Eye (tissue), 1 donor: Measurements from ENCODE around the gene SORCS1.
"Not testable (repeated sequence)": the region's sequence is repeated elsewhere in the genome, so short reads cannot be mapped to it uniquely, and the experiment has no call there.

Source experiments
- DNase-seq: peaks from one replicate; pipeline ENCODE4 v3.0.0-alpha.2; 2015

SORCS1 gene

DNA sequence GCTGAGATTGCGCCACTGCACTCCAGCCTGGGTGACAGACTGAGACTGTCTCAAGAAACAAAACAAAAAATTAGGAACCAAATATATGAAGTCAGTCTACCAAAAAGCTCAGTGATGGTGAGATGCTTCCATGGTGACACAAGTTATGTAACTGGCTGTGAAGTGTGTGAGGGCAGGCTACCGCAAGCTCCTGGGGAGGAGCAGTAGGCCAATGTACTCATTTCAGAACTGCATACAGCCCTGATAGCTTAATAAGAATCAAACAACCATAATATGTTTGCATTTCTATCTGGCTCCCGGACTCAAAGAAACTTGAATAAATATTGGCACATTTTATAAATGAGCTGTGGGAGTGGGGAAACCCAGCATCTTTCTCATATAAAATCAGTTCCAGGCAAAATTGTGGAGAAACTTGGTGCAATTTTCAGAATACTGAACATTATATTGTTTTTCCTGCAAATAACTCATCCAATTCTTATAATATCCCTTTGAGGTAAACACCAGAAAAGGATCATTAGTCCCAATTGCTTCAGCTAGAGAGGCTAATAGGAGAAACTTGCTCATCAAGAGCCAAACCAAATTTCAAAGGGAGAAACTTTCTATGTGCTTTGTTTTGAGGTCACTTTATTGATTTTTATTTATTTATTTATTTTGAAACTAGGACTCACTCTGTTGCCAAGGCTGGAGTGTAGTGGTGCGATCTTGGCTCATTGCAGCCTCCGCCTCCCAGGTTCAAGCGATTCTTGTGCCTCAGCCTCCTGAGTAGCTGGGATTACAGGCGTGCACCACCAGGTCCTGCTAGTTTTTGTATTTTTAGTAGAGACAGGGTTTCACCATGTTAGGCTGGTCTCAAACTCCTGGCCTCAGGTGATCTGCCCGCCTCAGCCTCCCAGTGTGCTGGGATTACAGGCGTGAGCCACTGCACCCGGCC lies 127.0 kb downstream of the SORCS1 start:
- DNase-seq, result no peak

GRCh38 chr10:107033799-107034422 lies 130.6 kb downstream of the SORCS1 start:
- peak; percentile 20 for DNase-seq

DNA sequence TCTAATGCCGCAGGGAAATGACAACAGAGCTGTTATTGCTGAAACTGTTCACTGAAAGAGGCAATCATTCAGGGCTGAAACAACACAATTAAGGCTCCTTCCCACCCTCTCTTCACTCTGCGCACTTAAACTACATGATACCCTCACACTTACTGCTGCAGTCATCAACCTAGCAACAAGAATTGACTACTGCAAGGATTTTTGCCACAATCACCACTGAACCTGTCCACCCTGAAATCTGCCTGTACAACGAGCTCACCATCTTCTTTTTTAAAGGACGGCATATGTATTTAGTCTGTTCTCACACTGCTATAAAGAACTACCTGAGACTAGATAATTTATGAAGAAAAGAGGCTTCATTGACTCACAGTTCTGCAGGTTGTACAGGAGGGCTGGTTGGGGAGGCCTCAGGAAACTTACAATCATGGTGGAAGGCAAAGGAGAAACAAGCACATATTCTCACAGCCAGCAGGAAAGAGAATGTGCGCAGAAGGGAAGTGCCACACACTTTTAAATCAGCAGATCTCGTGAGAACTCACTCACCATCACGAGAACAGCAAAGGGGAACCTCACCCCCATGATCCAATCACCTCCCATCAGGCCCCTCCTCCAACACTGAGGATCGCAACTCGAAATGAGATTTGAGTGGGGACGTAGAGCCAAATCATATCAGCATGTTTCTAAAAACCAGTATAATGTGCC lies 131.7 kb downstream of the SORCS1 start:
- no peak for DNase-seq

GRCh38 chr10:107031931-107032699 lies 132.4 kb downstream of the SORCS1 start:
- peak; percentile 23 for DNase-seq

DNA sequence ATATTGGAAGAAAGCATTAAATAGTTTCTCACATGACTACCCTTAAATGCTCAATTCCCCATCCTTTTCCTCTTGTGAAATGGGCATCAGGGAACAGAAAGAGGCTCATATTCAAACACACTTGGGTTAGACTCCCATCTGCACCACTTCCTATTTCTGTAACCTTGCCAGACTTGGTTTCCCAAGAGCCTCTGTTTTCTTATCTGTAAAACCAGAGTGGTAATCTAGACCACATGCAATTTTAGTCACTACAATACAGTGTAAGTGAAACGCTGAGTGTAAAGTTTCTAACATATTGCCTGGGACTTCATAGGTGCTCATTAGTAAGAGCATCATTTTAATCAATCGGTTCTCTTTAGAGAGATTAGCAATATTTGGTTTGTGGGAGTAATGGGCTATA lies 136.3 kb downstream of the SORCS1 start:
- no peak for DNase-seq

DNA sequence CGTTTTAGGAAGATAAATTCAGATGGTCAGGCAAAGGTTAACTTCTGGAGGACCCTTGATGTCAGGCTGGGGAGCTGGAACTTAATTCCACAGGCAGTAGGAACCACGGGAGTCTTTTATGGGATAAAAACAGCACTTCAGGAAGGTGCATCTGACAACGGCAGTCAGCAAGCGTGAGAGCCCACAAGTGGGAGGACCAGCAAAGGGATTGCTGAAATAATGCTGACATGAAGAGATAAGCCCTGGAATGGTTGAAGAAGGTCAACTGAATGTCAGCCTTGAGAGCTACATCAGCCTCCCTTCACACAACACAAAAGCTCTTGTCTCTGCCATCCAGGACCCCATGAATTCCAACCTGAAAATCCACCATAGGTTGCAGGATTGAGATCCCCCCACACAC lies 138.8 kb downstream of the SORCS1 start:
- no peak for DNase-seq

GRCh38 chr10:107024033-107024432 lies 140.5 kb downstream of the SORCS1 start:
- DNase-seq, result not testable (repeated sequence)

GRCh38 chr10:107022600-107023354 lies 141.7 kb downstream of the SORCS1 start:
- DNase-seq, result peak; percentile 47

DNA sequence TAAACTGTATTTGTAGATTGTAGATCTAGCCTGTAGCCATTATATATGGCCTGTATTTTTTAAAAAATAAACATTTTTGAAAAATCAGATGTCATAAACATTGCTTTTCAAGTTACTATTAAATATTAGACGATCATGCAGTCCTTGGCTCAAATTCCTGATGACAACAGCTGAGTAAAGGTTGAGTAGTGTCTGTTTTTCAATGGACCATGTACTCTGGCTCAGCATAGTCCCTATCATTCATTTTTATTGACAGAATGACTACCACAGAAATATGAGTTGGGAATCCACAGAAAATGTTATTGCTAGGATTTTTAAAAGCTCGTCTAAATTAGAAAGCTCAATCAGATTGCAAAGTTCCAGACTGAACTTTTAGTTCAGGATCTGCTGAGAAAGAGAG lies 145.4 kb downstream of the SORCS1 start:
- no peak for DNase-seq

DNA sequence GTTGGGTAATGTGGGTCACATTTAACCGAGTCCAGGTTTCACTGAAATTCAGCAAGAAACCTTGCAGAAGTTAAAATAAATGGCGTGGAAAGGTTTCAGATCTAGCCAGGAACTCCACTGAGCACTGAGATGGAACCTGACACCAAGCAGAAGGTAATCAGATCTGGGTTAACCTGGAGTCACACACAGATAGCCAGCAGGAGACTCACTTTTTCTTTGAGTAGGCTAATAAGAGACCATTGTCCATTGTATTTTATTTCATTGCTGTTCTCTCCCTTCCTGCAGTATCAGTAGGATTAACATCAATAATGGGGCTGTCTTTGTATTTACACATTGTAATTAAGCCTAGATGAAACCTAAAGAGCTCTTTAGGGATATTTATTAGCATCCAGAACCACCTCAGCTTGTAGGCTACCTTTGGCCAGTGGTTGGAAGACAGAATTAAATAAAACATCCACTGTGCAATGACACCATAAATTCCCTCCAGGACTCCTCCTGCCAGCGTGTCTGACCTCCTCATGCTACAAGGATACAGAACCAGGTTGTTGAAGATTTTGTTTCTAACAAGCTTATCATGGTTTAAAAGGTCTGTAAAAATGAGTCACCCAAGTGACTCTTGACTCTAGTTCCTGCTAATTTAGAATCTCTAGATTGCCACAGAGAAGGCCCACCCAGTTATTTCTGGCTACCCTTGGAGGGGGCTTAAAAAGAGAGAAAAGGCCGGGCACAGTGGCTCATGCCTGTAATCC lies 151.1 kb downstream of the SORCS1 start:
- DNase-seq, result no peak

- no peak for DNase-seq
Measured at GRCh38 chr10:107011992-107012391, 152.5 kb downstream of the SORCS1 start.

GRCh38 chr10:107011105-107011504 lies 153.4 kb downstream of the SORCS1 start:
- DNase-seq, result peak; percentile 73

- DNase-seq, result peak; percentile 86
Measured at GRCh38 chr10:107010531-107010930, 154.0 kb downstream of the SORCS1 start.

- no peak for DNase-seq
Measured at GRCh38 chr10:107004362-107004761, 160.1 kb downstream of the SORCS1 start.

GRCh38 chr10:107002068-107002467 lies 162.4 kb downstream of the SORCS1 start:
- no peak for DNase-seq

- DNase-seq, result no peak
Measured at GRCh38 chr10:106999118-106999707, 165.3 kb downstream of the SORCS1 start.

DNA sequence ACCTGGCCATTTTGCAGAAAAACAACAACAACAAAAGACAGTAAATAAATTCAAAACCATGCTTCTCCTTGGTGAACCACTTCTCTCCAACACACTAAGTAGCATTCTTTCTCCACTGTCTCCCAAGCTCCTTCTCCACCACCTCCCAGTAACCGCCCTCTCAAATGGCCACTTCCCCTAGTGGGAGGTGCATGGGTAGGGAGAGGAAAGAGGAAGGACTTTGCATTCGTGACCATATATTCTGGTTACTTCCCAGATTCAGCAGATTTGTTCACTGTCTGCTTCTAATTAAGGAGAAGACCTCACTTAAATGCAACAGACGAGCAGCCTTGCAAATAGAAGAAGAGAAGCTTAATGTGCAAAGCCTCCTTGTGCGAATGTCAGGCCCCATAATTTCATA lies 166.8 kb downstream of the SORCS1 start:
- DNase-seq, result no peak

GRCh38 chr10:106996510-106996909 lies 168.0 kb downstream of the SORCS1 start:
- no peak for DNase-seq

DNA sequence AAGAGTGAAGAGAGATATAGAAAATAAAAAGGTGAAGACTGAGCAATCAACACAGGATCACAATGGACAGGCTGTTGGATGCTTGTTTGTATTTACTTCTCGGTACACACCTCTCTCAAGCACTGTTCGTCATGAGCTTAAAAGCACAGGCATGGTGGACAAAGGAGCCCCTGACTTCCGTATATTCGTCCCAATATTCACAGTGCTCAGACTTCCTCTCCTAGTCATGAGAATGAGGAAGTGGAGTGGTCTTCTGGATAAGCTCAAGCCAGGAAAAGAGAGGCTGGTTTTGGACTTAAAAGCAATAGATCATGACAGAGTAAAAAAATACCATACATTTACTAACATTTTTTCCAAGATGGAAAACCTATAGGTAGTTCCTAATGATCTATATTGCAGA lies 172.5 kb downstream of the SORCS1 start:
- no peak for DNase-seq

DNA sequence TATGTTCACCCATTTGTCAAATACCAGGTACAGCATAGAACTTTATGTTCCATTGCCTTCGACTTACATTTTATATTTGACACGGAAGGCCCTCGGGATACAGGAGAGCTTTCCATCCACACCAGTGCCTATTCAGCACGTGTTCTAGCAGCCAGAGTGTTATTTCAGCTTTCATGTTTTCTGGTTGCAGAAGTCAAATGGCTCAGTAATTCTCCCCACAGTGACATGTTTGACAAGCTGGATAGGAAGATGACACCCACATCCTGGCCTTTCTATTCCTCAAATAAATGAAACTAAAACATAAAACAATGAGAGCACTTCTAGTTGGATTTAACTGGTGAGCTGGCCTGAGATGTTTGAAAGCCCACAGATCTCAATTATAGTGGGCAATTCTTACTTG lies 173.4 kb downstream of the SORCS1 start:
- peak; percentile 50 for DNase-seq

GRCh38 chr10:106987362-106987761 lies 177.1 kb downstream of the SORCS1 start:
- DNase-seq, result no peak
